ENCODE measurements around the gene DPH1.

DPH1 gene

DNA sequence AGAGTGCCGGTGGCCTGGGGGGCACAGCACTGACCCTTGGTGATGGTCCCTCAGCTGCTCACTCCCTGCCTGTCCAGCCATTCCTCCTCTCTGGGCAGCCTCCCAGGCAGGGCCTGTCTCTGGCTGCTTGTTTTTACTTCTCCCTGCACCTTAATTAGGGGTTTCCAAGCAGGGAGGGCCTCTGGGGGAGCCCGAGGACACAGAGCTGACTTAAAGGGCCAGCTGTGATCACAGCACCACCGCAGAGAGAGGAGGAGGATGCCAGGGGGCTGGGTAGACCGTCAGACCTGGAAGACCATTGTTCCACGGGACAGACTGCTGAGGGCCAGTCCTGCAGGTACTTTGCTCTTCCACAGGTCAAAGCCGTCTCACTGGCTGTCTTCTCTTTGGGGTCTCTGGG, 1.2 kb upstream of the DPH1 start:
- DNase-seq, result no peak

DNA sequence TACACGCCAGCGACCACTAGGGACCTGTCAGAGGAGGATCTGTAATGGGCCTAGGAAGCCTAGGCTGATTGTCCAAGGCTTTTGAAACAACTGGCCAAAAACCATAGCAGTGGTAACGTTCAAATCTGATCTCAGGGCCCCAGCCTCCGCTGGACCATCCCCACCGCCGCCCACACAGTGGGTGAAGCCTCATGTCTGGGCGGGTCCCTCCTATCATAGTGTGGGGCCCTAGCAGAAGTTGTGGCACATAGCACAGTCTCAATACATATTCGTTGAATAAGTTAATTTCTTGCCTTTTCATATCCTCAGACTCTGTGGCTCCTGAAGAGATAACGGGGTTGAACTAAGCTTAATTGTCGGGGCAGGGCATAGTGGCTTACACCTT, 818 bp downstream of the DPH1 start:
- no peak for DNase-seq

DNA sequence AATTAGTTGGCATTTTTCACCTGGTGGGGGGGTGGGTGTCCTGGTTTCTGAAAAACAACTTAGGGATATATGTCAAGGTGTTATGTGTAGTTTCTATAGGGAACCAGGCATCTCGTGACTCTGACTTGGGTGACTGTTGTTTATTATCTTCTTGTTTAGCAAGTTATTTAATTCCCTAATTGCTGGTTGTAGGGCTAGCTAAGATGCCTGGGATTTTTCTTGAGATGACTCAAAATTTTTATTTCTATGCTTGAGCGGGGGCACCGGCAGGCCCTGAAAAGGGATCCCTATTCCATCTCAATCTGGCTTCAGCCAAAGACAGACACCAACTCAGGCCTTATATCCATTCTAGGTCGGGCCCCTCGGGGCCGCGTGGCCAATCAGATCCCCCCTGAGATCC, 3.2 kb downstream of the DPH1 start:
- no peak for DNase-seq

DNA sequence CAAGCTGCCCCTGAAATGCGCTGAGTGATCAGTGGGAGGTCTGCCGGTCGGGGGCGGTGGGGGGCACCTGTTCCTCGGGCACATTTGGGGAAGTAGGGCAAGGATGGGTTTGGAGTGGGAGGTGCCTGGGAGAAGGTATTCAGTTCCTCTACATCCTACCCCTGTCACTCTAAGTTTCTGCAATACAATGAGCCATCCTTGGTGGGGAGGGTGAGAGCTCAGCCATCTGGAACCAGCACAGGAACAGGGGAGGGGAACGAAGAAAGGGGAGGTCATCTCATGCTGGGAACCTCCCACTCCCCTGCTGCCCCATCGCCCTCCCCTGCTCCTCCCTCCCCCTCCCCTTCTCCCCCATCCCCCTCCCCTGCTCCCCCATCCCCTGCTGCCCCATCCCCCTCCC, 4.2 kb downstream of the DPH1 start:
- no peak for DNase-seq

DNA sequence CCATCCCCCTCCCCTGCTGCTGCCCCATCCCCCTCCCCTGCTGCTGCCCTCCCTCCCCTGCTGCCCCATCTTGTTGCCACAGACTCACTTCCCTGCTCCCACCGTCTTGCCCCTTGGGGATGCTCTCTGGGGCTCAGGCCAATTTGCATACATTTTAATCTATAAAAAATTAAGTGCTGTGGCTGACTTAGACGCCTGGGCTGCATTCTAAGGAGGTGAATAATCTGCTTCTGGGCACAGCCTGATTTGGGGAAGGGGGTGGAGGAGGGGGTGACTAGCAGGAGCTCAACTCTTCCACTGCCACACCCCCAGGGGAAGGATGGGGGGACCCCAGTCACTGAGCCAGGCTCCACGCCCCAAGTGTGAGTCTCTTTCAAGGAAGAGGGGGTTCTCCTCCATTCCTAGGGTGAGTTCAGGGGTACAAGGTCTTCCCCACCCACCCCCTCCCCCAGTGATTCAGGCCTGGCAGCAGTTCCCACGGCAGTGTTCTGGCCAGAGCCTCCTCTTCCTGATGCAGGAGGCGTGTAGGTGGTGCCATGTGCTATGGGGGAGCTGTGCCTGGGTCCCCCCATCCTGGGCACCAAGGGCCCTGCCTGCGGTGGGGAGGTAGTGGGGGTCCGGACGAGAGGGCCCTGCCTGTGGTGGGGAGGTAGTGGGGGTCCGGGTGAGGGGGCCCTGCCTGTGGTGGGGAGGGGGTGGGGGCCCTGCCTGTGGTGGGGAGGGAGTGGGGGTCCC, 5.0 kb downstream of the DPH1 start:
- no peak for DNase-seq

DNA sequence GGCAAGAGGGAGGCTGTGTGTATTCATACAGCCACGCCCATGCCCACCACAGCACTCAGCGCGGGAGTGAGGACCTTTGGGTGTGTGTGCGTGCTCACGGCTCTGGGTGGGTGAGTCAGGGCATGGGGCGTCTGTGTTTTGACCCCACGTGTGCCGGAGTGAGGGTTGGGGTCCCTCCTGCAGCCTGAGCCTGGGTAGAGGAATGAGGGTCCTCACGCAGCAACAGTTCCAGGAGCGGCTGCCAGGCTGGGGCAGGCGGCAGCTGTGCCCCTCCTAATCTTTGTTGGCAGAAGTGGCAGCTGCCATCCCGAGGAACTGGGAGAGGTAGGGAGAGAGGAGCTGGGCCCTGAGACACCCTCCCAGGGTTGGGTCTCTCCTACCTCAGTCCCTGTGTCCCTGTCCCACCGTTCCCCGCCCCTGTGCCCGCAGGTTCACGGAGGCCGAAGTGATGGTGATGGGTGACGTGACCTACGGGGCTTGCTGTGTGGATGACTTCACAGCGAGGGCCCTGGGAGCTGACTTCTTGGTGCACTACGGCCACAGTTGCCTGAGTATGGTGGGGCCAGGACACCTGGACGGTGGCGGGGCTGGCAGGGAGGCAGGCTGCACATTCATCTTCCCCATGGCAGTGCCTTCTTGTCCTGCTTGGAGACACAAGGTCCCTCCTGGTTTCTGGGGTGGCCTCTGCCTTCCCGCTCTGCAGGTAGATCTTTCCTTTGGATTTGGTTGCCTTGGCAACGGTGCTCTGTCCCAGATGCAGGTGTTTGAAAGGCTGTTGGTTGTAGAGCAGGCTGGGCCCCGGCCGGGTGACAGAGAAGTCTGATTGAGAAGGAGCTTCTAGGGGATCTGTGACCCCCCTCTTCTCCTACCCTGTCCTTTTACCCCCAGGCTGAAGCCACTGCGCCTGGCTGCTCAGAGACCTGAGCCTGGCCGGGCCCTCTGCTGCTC, 5.9 kb downstream of the DPH1 start:
- DNase-seq, result no peak

DNA sequence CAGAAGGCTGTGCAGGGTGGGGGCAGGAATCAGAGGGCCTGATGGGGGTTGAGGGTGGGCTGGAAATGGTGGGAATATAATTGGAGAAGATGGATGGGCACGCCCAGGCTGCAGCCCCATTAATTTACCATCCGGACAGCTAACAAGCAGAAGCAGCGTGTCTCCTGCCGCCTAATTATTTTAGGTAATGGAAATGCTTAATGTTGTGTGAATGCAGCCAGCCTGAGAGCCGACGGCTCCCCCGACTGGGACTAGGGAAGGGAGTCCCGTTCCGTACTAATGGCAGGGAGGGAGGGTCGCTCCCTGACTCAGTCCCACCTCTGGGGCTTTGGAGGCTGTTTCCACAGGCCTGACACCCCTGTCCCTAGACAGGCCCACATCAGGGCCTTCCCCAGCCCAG, 7.2 kb downstream of the DPH1 start:
- DNase-seq, result no peak

DNA sequence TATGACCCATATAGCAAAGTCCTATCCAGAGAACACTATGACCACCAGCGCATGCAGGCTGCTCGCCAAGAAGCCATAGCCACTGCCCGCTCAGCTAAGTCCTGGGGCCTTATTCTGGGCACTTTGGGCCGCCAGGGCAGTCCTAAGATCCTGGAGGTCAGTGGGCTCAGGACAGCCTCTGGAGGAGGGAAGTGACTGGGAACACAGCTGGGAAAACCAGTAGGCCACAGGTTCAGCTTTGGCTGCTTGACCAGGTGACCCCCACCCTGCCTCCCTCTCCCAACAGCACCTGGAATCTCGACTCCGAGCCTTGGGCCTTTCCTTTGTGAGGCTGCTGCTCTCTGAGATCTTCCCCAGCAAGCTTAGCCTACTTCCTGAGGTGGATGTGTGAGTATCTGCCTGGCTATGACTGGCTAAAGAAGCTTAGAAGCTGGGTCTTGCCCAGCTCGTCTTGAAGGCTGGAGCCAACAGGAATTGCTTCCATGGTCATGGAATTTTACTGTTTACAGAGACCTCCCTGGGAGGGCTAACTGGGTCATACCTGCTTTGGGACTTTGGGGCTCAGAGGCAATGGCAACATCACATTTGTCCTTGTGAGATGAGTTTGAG, 10.4 kb downstream of the DPH1 start:
- DNase-seq, result no peak

DNA sequence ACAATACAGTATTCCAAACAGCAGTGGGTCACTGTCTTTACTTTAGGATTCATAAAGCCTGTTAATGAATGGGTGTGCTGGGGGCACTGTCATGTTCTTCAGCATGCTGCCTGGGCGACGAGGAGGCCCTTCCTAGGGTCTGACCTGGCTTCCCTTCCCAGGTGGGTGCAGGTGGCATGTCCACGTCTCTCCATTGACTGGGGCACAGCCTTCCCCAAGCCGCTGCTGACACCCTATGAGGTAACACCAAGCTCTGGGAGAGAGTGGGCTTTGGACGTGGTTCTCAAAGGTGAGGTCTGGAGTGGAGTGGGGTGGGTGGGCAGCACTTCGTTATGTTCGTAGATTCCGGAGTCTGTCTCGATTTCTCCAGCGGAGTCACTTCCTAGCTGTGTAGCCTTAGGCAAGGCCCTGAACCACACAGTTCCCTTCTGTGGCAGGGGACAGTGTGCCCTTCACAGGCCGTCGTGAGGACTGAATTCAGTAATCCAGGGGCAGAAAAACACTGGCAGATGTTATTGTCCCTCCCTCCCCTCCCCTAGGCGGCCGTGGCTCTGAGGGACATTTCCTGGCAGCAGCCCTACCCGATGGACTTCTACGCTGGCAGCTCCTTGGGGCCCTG, 11.1 kb downstream of the DPH1 start:
- no peak for DNase-seq

DNA sequence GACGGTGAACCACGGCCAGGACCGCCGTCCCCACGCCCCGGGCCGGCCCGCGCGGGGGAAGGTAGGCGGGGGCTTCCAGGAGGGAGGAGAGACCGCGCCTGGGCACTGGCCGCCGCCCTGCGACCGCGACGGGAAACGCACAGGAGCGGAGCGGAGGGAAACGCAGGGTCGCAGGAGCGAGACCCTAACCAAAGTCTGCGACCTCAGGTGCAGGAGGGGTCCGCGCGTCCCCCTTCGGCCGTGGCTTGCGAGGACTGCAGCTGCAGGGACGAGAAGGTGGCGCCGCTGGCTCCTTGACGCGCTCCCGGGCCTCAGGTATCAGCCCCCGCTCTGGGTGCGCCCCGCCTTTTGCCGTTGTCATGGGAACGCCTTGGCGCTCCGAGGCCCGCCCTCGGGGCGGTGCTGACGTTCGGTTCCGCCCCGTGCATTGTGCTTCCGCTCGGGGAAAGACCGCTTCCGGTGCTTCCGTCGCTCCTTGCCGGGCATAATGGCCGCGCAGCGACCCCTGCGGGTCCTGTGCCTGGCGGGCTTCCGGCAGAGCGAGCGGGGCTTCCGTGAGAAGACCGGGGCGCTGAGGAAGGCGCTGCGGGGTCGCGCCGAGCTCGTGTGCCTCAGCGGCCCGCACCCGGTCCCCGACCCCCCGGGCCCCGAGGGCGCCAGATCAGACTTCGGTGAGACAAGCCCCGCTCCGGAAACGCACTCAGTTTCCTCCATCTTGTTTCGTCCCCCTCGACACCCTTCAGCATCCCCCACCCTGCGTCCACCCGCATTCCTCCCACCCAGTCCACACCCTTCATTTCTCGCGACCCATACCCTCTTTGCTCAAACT, 11.8 kb downstream of the DPH1 start, which contains the start of gene OVCA2:
Gene OVCA2, plus strand, starts transcription at position 462 of the 829 bp plus-strand sequence. Its CDS starts 26 bp downstream, at position 488.
- DNase-seq, result peak; percentile 94 to 97 (median 96)

DNA sequence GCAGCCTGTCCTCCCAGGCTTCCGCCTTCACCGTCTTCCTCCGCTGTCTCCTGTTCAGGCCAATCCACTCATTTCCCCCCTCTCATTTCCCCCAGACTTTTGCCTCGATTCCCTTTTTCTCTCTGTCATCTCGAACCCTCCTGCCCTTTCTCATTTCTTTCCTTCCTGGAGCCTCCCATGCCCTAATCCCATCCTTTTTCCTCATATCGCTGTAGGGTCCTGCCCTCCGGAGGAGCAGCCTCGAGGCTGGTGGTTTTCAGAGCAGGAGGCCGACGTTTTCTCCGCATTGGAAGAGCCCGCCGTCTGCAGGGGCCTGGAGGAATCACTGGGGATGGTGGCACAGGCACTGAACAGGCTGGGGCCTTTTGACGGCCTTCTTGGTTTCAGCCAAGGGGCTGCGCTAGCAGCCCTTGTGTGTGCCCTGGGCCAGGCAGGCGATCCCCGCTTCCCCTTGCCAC, 12.5 kb downstream of the DPH1 start:
- no peak for DNase-seq

DNA sequence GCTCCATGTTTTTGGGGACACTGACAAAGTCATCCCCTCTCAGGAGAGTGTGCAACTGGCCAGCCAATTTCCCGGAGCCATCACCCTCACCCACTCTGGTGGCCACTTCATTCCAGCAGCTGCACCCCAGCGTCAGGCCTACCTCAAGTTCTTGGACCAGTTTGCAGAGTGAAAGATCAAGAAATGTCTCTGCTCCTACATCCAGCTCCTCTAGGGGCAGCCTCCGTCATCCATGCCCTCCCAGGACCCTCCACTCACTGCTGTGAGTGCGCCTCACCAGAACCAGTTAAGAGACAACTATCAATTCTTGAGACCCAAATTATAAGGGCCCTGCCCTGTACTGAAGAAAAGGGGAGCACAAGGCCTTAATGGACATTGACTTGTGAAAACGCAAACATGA, 13.0 kb downstream of the DPH1 start:
- DNase-seq, result no peak

DNA sequence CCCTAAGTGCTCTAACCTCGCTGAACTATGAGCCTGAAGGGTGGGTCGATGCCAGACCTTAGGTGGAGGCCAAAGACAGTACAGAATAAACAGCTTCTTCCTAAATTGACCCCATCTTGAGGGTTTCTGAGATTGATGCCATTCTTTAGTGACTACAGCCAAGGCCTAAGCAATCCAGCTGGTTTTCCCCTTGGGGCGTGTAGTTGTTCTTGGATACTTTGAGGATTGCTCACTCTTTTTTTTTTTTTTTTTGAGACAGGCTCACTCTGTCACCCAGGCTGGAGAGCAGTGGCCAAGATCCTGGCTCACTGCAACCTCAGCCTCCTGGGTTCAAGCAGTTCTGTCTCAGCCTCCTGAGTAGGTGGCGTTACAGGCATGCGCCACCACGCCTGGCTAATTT, 13.8 kb downstream of the DPH1 start:
- no peak for DNase-seq

DNA sequence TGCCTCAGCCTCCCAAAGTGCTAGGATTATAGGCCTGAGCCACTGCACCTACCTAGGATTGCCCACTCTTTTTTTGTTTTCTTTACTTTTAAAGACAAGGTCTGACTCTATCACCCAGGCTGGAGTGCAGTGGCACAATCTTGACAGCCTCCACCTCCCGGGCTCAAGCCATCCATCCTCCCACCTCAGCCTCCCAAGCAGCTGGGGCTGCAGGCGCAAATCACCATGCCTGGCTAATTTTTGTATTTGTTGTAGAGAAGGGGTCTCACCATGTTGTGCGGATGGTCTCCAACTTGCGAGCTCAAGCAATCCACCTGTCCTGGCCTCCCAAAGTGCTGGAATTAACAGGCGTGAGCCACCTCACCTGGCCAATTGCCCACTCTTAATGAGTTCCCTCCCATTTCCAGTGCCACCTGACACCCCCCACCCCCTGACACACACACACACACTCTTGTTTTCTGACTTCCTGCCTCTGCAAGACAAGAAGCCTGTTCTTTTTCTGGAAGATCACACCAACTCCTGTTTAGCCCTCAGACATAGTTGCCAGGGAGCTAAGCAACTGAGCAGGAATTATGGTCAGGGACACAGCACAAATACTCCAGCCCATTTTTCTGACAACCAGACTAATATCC, 14.4 kb downstream of the DPH1 start:
- no peak for DNase-seq

DNA sequence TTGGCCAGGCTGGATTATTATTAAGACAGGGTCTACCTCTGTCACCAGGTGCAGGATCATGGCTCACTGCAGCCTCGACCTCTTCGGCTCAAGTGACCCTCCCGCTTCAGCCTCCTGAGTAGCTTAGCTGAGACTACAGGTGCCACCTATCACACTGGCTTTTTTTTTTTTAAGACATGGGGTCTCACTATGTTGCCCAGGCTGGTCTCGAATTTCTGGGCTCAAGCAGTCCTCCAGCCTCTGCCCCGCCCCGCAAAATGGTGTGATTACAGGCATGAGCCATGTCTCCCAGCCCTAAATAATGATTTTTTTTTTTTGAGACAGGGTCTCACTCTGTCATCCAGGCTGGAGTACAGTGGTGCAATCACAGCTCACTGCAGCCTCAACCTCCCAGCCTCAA, 17.6 kb downstream of the DPH1 start:
- DNase-seq, result no peak

DNA sequence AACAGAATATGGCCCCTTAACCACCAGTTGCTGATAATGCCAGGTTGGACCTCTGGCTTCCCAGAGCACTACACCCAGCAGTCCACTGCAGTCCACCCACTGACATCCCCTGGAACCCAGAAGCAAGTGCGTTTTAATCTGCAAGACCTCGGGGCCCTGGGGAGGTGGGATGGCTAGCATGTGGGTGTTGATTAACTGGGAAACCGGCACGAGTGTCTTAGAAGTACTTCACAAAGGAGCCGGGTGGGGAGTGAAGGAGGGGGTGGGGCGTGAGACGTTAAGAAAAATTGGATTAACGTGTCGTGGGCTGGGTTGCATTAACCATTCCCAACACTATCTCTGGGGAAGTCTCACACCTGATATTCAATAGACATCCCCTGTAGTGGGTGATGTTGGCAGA, 18.9 kb downstream of the DPH1 start:
- DNase-seq, result no peak

DNA sequence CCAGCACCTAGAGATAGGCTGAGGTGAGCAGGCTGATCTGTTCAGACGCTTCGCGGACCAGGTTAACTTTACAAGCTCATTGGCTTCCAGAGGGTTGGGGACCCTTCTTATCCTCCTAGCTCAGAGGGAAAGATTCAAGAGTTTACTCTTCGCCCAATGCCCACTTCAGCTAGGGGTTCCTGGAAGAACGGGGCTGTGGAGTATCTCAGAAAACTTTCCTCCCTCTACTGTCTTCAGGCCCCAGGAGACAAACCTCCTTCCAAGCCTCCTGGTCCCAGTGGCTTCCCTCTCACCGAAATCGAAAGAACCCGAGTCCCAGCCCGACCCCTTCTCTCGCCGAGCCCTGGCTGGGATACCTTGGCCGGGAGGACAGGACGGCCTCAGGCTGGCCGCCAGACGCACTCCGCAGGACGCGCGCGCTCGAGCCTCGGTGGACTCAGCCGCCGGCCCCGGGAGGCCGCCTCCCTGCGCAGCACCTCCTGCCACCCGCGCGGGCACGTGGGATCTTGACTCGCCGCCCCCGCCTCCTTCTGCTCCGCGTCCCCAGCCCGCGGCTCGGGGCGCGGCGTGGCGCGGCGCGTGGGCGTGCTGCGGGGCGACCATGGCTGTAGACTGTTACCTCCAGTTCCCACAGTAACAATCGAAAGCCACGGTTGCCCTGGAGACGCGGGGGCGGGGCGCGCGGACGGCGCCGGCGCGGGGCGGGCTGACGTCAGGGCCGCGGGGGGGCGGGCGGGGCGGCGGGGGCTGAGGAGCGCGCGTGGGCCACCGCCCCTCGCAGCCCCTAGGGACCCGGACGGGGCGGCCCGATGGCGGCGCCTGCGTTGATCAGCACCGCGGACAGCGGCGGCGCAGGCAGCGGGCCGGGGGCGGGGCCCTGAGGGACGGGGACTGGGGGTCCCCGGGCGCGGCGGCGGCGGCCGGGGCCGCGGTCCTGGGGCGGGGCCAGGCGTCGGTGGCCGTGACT, 19.7 kb downstream of the DPH1 start:
- DNase-seq, result peak; percentile 80 to 83 (median 82)

DNA sequence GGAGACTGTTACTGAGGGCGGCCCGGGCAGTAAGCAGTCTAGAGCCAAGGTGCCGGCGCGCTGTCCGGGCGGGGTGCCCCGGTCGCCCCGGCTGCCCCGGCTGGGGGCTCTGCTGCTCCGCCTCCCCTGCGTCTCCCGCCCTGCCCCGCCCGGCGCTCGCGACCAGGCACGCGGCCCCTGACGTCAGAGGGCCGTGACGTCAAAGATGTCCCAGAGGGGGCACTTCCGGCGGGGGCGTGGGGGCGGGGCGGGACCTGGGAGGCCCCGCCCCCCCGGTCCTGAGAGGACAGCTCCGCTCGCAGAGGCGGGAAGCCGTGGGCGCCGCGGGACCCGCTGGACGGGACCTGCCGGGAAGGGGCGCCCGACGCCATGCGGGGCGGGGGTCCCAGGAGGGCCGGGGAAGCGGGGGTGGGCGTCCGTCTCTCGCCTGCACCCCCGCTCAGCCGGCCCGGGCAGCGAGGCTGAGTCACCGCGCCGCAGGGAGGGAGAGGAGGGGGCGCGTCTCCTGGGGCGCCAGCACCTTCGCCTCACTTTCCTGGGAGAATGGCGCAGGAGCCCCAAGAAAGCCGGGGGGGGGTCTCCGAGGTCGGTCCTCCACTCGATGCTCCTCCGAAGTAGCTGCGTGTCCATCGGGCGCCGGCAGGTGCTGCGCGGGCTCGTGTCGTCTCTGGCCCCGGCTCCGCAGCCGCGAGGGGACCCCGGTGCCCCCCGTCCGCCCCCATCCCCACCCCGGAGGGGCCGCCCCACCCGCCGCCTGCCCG, 20.5 kb downstream of the DPH1 start:
- DNase-seq, result peak; percentile 59 to 64 (median 60)

DNA sequence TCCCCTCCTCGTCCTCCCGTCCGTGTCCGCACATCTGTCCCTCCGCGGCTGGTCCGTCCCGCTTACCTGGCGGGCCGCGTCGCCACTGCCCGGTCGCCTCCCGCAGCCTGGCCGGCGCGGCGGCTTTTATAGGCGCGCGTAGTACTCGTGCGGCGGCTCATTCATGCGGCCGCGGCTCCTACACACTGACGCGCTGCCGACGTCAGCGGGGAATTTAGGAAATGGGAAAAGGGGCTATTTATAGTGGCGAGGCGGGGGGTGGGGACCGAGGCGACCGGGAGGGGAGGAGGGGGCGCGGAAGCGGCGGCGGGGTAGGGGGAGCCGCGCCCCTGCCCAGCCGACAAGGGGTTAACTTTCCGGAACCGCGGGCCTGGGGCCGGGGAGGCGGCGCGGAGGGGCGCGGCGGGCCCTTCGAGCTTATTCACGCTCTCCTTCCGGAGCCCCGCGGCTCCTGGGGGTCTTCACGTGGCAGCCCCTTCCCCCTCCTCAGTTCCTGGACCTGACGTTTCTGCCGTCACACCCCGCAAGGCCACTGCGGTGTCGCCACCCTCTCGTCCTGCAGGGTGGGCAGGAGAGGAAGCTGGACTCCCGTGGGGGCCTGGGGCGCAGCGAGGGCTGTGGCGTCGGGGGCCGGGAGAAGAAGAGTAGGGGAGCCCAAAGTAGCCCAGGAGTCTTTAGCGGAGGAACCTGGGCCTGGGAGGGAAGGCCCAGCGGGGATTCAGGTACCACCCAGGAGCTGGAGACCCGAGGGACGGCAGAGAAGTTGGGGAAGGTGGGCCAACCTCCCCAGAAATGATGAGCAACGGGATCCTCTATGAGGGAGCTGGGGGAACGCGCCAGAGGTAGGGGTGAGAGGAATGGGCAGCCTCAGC, 21.3 kb downstream of the DPH1 start:
- DNase-seq, result no peak
